Osteocyte (in vitro differentiated cells): ENCODE results near the gene CD2AP. TPM values are rescaled to one million over a fixed set of nuclear protein-coding genes. Genes with fewer than 3 reads are reported as not detected.

Source experiments
- DNase-seq: peaks from one replicate; pipeline ENCODE4 v3.0.0; 2021; ENCODE audit warnings: mixed read lengths; ENCODE audit not compliant: unreplicated experiment; ENCODE audit errors: extremely low spot score
- H3K27ac Mint-ChIP-seq: one replicate; pipeline ENCODE4 v1.8.0; 2021; ENCODE audit warnings: mild to moderate bottlenecking, mixed read lengths; ENCODE audit not compliant: unreplicated experiment
- H3K27me3 Mint-ChIP-seq: one replicate; pipeline ENCODE4 v1.8.0; 2021; ENCODE audit warnings: mixed read lengths; ENCODE audit not compliant: unreplicated experiment
- H3K36me3 Mint-ChIP-seq: one replicate; pipeline ENCODE4 v1.8.0; 2021; ENCODE audit warnings: mixed read lengths; ENCODE audit not compliant: unreplicated experiment
- H3K4me1 Mint-ChIP-seq: one replicate; pipeline ENCODE4 v1.8.0; 2021; ENCODE audit warnings: mixed read lengths; ENCODE audit not compliant: unreplicated experiment
- H3K4me3 Mint-ChIP-seq: one replicate; pipeline ENCODE4 v1.8.0; 2021; ENCODE audit warnings: mild to moderate bottlenecking, moderate library complexity, mixed read lengths; ENCODE audit not compliant: unreplicated experiment
- H3K9me3 Mint-ChIP-seq: one replicate; pipeline ENCODE4 v1.8.0; 2021; ENCODE audit warnings: mixed read lengths; ENCODE audit not compliant: unreplicated experiment
- CTCF ChIP-seq: fragments of 200-600 bp; sonication (generic); IDR thresholded peaks from 2 replicates; pipeline ENCODE4 v1.5.0; 2021; ENCODE audit warnings: antibody characterized with exemption, mild to moderate bottlenecking, moderate library complexity
- total RNA-seq: library from RNA; stranded (reverse); gene quantifications from 2 replicates; pipeline ENCODE4 v1.2.1, GENCODE V29; 2021

Gene CD2AP
- total RNA-seq, 1 donor from 2014 or later = 18.1 TPM

- no peak for DNase-seq
- TF ChIP-seq CTCF = no peak
- H3K9me3 Mint-ChIP-seq = no peaks in the 10 kb centered on the region
- no peak overlapping the region for H3K4me3 Mint-ChIP-seq
- no peaks in the 10 kb centered on the region for H3K4me1 Mint-ChIP-seq
- no peak overlapping the region for H3K27ac Mint-ChIP-seq
- peaks cover 6% of the 10 kb centered on the region for H3K27me3 Mint-ChIP-seq
- no peaks in the 10 kb centered on the region for H3K36me3 Mint-ChIP-seq
Measured at GRCh38 chr6:47648031-47648430, 170.4 kb downstream of the CD2AP start.

- H3K4me1 Mint-ChIP-seq = no peaks in the 10 kb centered on the region
- H3K27me3 Mint-ChIP-seq = no peaks in the 10 kb centered on the region
- H3K27ac Mint-ChIP-seq = no peak overlapping the region
- DNase-seq = no peak
- H3K4me3 Mint-ChIP-seq = no peak overlapping the region
- no peak for TF ChIP-seq CTCF
- no peaks in the 10 kb centered on the region for H3K9me3 Mint-ChIP-seq
- no peaks in the 10 kb centered on the region for H3K36me3 Mint-ChIP-seq
Measured at GRCh38 chr6:47650553-47651432, 173.2 kb downstream of the CD2AP start.

- Mint-ChIP-seq H3K36me3 (no peaks in the 10 kb centered on the region), H3K27me3 (no peaks in the 10 kb centered on the region), H3K4me1 (no peaks in the 10 kb centered on the region), H3K9me3 (no peaks in the 10 kb centered on the region), H3K27ac (no peak overlapping the region), H3K4me3 (no peak overlapping the region)
- no peak for DNase-seq
- TF ChIP-seq CTCF = no peak
Measured at GRCh38 chr6:47651505-47651944, 173.9 kb downstream of the CD2AP start.

- H3K9me3 Mint-ChIP-seq = no peaks in the 10 kb centered on the region
- no peak overlapping the region for H3K27ac Mint-ChIP-seq
- no peak for TF ChIP-seq CTCF
- H3K27me3 Mint-ChIP-seq = peaks cover 2% of the 10 kb centered on the region
- no peak overlapping the region for H3K4me3 Mint-ChIP-seq
- no peaks in the 10 kb centered on the region for H3K36me3 Mint-ChIP-seq
- no peaks in the 10 kb centered on the region for H3K4me1 Mint-ChIP-seq
- DNase-seq = no peak
Measured at GRCh38 chr6:47653706-47654105, 176.1 kb downstream of the CD2AP start.

- H3K4me1 Mint-ChIP-seq = no peaks in the 10 kb centered on the region
- no peaks in the 10 kb centered on the region for H3K36me3 Mint-ChIP-seq
- no peak for DNase-seq
- no peak overlapping the region for H3K4me3 Mint-ChIP-seq
- TF ChIP-seq CTCF = no peak
- peaks cover 2% of the 10 kb centered on the region for H3K27me3 Mint-ChIP-seq
- H3K27ac Mint-ChIP-seq = no peak overlapping the region
- no peaks in the 10 kb centered on the region for H3K9me3 Mint-ChIP-seq
Measured at GRCh38 chr6:47654255-47654654, 176.7 kb downstream of the CD2AP start.
